Daoy (cell line): Measurements from ENCODE around the gene LTBP1. TPM values are rescaled to one million over a fixed set of nuclear protein-coding genes. Genes with fewer than 3 reads are reported as not detected.
"Not testable (repeated sequence)": the region's sequence is repeated elsewhere in the genome, so short reads cannot be mapped to it uniquely, and the experiment has no call there.

ENCODE experiments used
- DNase-seq: peaks from one replicate; pipeline ENCODE4 v3.0.0-alpha.2; 2015; ENCODE audit warnings: low read depth
- total RNA-seq: library from RNA; depleted of rRNA; stranded (reverse); fragments of >200 nt; shearing (Covaris generic); gene quantifications from 2 replicates; pipeline ENCODE4 v1.2.3, GENCODE V29; 2014

LTBP1 gene
- total RNA-seq, 1 experiment from 2014 or later, result 46.4 TPM

DNA sequence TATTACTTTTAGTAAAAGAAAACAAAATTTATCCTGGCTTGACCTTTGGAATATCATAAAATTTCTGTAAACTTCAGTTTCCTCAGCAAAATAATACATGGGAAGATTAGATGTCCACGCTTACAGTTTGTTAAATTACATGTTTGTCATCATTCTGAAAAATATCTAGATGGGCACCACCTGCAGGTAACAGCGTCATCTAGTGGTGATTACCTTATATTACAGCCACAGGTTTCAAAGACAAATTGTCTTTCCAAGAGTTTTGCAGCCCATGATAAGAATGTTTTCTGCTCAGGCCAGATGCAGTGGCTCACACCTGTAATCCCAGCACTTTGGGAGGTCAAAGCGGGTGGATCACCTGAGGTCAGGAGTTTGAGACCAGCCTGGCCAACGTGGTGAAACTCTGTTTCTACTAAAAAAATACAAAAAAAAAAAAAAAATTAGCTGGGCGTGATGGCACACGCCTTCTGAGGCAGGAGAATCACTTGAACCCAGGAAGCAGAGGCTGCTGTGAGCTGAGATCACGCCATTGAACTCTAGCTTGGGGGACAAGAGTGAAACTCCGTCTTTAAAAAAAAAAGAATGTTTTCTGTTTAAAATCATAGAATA lies 433.4 kb downstream of the LTBP1 start:
- no peak for DNase-seq

DNA sequence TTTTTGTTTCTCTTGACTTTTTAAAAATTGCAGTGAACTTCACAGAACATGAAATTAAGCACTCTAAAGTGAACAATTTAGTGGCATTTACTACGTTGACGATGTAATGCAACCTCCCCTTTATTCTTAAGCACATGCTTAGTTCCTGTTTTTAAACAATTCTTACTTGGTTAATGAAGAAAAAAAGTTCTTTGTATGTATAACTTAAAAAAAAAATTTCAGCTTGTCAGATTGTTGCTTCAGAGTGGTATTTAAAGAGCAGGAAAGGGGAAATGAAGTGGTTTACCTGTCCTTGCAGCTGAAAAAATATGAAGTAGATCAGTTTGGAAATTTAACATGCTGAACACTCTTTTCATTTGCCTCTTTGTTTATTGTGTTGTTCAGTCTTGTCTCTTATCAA lies 434.0 kb downstream of the LTBP1 start:
- DNase-seq, result no peak

DNA sequence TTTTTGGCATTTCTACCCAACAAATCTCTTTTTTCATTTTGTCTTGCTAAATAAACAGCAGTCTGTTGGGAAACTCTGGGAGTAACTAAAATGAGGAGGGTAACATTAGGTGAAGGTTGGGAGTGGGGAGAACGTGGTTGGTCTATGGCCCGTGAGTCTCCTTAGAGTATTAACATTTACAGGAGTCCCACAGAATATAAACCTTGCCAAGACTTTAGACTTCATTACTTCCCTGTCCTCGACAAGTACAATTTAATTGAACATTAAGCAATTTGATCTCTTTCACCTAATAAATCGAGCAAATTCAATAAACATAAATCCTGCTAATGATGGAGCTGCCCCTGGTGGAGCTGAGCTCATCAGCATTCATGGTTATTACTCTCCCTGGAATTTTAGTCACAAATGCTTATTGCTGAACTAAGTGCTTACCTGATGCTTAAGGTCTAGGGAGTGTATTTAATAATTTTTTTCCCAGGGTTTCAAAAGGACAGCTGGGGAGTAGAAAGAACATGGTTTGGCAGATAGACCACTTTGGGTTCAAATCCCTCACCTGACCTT lies 434.6 kb downstream of the LTBP1 start:
- DNase-seq, result no peak

DNA sequence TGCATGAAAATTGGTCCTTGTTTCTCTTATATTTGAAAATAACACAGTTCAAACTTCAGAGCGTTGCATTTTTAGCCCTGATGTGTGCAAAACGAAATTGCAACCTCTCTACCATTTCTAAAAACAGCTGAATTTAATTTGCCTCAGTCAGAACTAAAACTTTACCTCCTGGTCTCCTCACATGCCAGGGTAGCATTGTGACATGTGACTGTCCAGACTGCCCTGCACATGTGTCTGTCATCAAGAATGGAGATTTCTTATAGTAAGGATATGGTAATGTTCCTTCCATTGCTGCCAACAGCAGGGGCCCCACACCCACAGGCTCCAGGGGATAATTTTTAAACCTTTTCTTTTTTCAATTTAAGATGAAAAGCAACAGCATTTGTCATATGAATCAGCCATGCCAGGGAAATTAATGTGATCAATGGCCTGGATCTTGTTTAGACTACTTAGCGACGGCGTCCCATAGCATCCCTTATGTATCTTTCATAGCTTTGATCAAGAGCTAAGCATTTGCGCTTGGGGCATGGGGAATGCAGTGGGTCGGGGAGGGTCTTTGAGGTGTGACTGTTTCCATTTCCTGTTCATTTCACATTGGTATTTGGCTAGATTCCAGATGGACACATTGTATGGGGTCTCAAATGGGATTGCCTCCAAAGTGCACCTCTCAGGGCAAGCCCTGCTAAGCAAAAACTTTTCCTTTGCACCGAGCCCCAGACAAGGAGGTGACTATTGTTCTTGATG lies 437.3 kb downstream of the LTBP1 start:
- DNase-seq, result no peak

DNA sequence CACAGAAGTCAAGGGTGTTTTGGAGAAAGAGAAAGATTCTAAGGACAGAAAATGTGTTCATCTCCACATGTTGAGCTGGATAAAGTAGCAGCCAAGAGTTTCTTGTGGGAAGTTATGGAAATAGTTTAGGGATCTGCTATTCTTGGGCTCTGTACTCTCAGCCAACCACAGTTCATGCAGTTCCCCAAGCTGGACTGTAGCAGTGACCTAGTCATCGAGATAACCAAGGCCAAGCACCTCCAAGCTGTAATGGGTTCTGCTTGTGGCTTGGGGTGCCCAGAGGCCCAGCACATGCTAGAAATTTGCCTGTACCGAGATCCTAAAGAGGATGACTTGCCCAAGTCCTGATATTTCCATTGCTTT lies 437.8 kb downstream of the LTBP1 start:
- DNase-seq, result no peak

DNA sequence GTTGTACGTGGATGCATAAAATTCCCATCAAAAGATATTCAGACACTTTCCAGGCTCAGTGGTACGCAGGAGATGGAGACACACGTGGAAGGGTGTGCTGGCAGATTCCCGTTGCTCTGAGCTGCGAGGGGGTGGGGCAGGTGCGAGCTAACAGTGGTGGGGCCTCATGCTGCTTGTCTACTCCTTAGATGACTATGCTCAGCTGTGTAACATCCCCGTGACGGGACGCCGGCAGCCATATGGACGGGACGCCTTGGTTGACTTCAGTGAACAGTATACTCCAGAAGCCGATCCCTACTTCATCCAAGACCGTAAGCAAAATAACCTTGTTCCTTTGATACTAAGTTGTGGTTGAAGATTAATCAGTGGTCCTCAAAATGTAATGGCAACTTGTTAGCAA lies 442.2 kb downstream of the LTBP1 start:
- DNase-seq, result no peak

DNA sequence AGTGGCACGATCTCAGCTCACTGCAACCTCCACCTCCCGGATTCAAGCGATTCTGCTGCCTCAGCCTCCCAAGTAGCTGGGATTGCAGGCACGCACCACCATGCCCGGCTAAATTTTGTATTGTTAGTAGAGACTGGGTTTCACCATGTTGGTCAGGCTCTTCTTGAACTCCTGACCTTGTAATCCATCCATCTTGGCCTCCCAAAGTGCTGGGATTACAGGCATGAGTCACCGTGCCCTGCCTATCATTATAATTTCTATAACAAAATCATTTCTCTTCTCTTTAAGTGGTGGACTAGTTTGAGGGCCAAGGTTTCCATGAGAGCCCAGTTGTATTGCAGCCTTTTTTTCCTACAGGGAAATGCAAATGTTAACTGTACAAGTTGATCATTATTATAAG lies 442.9 kb downstream of the LTBP1 start:
- DNase-seq, result not testable (repeated sequence)

DNA sequence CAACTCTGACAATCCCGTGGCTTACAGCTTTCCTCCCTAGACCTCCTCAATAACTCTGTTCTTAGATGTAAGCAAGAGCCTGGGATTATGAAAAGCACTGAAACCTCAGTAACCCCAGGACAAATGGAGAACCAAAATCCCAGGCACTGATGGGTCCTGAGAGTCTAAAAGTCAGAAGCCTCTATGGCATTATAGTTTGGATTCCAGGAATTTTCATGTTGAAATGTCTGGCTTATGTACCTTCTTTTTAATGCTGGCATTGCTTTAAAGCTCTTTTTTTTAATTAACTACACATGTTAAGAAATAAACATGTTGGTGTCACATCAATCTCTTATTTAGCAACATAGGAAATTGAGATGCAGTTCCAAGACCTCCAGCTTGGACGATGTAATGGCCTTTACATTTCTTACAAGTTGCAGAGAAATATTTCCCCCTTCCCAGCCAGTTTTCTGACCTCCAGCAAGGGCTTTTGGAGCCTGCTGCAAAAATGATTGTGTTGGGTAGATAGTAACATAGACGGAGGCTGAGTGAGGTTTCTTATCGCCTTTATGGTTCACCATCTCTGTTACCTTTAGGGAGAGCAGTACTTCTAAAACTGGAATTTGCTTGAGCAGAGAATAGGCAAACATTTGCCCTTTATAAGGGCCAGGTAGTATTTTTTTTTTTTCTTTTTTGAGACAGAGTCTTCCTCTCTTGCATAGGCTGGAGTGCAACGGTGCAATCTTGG lies 444.9 kb downstream of the LTBP1 start:
- DNase-seq, result no peak

DNA sequence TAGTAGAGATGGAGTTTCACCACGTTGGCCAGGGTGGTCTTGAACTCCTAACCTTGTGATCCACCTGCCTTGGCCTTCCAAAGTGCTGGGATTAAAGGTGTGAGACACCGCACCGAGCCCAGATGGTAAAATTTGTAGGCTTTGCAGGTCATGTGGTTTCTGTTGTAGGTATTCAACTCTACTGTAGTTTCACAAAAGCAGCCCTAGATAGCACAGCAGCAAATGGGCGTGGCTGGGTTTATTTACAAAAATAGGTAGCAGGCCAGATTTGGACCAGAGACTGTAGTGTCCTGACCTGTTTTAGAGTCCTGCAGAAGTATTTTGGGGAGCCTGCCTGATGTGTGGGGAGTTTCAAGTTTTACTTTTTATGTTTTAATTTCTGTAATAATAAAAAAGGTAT lies 445.6 kb downstream of the LTBP1 start:
- DNase-seq, result no peak

DNA sequence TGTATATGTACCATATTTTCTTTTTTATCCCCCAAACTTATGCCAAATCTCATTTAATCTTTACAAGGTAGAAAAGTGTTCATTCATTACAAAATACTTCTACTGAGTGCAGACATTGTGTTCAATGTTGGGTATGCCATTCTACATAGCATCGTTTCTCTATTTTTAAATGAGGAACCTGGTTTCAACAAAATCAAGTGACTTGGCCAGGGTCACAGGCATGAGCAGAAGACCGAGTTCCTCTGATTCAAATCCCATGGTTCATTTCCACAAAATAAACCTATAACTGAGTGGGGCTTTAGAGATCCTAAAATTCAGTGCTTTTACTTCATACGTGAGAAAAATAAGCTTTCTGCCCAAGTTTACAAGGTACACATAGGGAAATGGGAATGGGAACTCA lies 448.3 kb downstream of the LTBP1 start:
- DNase-seq, result no peak

DNA sequence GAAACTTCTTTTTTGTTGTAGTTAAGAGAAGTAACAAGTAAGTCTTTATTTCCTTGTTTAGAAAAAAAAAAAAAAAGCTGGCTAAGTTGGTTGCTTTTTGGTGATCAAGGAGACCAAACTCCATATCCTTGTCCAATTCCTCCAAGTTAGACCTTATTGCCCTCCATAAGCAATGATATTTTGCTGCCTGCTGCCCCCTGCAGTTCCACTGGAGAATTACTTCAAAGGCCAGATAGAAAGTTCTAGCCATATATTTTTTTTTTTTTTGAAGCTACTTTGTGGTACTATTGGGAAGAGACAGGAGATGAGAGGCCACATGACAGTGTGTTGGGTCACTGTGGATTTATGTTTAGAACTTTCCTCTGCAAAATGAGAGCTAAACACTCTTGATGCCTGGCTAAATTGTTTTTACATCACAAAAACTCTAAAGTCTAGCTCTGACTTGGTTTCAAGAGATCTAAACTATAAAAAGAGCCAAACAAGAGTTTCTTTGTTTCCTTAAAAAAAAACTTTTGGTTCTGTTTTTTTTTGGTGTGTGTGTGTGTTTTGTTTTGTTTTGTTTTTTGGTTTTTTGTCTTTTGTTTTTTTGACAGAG lies 449.0 kb downstream of the LTBP1 start:
- peak; percentile 65 for DNase-seq

DNA sequence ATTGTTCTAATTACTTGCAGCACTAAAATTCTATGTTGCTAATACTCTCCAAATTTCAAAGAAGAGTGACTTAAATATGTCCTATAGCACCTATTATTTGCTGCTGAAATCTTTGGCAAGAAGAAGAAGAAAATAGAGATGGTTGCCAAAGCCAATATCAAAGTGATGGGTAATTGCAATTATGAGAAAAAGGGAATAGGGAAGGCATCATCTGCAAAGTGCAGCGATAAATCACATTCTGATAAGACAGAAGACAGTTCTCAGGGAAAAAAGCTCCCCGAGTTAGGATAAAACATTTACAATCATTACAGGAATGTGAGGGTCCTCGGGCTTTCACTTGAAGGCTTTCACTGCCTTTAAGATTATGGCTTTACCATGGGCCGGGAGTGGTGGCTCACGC lies 457.6 kb downstream of the LTBP1 start:
- no peak for DNase-seq

DNA sequence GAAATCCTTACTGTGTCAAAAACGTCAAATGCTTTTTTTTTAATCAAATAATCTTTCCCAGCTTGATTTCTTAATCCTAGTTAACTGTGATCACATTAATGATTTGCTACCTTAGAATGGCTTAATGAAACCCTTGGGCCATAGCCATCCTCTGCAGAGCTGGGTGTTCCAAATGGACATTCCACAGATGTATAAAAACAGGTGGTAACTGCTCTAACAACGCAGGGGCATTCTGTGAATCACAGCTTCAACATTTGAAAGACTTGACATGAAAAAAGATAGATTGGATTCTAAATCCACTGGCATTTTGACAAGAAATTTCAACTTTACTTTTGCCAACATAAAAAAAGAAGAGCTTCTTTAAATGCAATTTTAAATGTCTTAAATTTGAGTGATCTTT lies 459.9 kb downstream of the LTBP1 start:
- DNase-seq, result no peak

DNA sequence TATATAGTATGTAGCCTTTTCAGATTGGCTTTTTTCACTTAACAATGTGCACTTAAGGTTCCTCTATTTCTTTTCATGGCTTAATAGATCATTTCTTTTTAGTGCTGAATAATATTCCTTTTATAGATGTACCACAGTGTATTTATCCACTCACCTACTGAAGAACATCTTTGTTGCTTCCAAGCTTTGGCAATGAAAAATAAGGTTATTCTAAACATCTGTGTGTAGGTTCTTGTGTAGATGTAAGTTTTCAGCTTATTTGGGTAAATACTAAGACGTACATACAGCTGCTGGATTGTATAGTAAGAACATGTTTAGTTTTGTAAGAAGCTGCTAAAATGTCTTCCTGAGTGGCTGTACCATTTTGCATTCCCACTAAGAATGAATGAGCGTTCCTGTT lies 461.4 kb downstream of the LTBP1 start:
- DNase-seq, result no peak

DNA sequence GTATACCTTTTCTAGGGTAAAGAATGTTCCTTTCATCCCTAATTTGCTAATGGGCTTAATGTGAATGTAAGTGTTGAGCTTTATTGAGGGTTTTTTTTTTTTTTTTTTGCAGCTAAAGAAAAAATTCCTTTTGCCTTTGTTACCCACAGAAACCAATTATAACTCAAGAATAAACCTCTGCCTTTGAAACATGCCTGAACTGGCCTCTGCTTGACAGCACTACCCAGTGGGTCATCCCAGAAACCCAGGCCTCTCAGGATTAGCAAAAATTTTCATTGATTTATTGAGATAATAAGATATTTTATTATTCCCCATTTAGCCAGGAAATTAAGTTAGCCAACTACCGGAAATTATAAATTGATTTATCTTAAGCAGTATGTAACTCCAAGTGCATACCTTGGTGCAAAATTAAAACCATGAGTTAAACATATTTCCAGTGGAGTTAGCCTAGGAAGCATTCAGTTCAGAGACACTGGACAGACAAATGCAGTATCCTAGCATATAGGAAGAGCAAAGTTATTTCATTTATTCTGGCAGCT lies 462.7 kb downstream of the LTBP1 start:
- DNase-seq, result no peak

DNA sequence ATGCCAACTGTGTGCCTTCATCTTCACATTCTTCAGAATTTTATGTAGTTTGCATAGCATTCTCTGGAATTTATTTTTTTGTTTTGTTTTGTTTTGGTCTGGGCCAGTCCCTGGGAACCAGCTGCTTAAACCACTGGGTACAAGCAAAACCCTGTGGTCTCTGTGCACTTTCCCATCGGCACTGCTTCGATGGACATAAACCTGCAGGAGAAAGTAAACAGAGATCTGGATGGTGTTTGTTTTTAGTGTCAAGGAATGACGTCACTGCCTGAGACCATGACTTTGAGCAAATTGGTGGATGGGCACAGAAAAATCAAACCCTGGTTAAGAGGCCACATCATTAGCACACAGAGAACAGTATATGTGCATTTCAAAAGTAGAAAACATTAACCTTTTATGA lies 465.0 kb downstream of the LTBP1 start:
- DNase-seq, result peak; percentile 32

DNA sequence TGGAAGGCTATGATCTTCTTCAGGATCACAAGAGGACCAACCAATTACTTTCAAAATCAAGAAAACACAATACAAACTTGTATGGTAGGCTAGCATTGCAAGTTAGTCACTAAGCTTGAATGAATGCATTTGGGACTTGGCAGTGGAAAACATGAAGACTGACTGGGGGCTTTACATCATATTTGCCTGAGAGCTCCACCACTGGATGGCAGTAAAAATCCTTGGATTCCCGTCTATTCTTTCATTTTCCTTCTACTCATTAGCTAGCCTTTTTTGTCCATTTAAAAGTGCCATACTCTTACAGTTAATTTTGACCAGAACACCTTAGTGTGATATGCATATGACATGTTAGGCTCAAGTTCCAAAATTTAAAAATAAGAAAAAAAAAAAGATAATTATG lies 466.2 kb downstream of the LTBP1 start:
- peak; percentile 56 for DNase-seq

DNA sequence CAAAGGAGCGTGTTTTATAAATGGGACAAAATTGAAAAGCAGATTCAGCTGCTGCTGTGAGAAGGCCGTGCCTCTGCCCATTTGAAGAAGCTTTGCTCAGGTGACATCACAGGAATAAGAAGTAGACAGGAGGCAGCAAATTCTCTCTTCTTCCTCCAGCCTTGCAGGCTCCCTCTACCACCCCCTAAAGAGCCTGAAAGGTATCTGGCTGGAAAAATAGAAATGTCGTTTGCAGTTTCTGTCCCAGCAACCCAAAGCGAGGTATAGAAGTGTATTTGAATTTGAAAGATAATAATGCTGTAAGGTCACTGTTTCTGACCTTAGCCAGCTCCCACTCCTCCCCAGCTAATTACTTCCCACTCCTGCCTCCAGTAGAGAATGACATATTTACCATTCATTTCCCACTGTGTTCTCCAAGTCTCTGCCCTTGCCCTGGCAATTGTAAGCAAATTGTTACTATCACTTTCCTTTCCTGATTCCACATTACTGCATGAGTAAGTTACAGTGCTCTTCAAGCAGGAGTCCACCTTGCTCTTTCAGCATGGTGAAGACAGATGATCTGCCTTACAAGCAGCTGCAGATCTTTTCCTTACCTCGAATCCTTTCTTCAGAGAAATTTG lies 472.9 kb downstream of the LTBP1 start:
- peak; percentile 15 for DNase-seq

DNA sequence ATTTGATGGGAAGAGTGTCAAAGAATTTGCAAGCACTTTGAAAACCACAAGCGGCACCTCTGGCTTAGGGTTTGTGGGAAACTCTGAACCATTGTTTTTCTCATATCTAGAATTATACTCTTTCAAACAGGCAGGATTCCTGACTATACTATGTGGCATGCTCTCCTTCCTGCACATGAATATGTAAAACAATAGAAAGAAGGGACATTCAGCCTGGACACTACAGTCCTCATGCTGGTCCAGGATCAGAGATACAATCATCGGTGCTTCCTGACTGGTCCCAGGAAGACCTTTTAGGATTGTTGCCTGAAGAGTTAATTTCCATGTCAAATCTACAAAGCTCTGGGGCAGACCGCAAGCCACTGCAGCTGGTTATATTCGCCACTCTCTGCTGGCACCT lies 474.0 kb downstream of the LTBP1 start:
- no peak for DNase-seq

DNA sequence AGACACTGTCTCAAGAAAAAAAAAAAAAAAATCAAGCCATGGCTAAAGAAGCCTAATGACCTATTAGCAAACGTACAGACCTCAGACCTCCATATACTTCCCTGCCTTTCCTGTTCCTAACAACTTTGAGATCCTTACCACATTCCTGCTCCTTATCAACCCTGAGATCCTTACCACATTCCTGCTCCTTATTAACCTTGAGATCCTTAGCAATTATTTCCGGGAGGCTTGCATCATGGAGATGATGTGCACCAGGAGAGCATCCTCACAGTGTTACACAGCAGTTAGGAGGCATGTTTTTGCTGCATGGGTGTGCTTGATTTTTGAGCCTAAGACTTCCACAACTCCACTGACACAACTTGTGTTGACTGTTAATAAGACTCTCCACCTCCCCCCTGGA lies 475.1 kb downstream of the LTBP1 start:
- peak; percentile 9 for DNase-seq

DNA sequence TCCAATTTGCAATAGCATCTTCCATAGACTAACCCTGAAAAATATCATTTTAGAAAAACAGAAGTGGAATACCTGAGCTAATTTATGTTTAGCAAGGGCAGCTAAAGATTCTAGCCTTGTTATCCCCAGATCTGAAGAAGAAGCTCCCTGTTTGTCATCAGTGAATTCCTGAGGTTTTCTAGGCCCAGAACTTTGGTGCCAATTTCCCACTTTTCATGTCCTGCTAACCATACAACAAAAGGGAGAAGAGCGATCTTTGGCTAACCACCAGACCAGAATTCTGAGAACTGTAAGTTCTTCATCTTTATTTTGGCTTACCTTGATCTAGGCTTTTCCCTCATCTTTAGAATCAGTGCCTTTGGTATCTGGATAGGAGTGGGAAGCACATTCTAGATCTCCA lies 478.4 kb downstream of the LTBP1 start:
- no peak for DNase-seq

DNA sequence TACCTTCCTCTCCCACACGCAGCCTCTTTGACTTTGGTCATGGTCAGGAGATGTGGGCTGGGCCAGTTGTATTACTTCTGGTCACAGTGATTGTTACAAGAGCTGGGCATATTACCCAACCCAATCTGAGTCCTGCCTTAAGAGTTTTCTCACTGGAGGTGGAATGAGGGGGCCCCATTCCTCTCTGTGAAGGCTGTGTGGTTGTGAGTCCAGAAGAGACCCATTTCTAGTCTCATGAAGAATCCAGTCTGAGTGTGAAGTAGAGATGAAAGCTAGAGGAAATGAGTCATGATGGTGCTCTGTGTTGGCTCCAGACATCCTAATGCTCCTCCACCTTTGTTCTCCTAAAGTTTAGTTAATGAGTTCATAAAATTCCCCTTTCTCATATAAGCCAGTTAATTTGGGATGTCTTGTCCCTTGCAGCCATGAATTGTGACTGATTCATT lies 478.9 kb downstream of the LTBP1 start:
- peak; percentile 64 for DNase-seq
